Effector memory CD8-positive, alpha-beta T cell (primary cell): Measurements from ENCODE around the gene RAB43.
"Not testable (repeated sequence)": the region's sequence is repeated elsewhere in the genome, so short reads cannot be mapped to it uniquely, and the experiment has no call there.

Experiments used
- ATAC-seq: fragments of 150-1000 bp; cut with Tn5 transposase; replicated peaks from 2 replicates; pipeline ENCODE4 v1.10.0; 2021; ENCODE audit warnings: mild to moderate bottlenecking, moderate library complexity
- DNase-seq, 3 experiments: peaks; one replicate each; pipeline ENCODE4 v3.0.0; 2021
- H3K27ac Mint-ChIP-seq, 2 donors: one replicate each; pipeline ENCODE4 v1.8.0; 2022; ENCODE audit warnings: mild to moderate bottlenecking in 2 of 2, mixed read lengths in 2 of 2, moderate library complexity in 2 of 2
- H3K27me3 Mint-ChIP-seq, 2 donors: one replicate each; pipeline ENCODE4 v1.8.0; 2022; ENCODE audit warnings: mixed read lengths in 2 of 2
- H3K36me3 Mint-ChIP-seq: one replicate; pipeline ENCODE4 v1.8.0; 2022; ENCODE audit warnings: mild to moderate bottlenecking, moderate library complexity, mixed read lengths; ENCODE audit not compliant: insufficient read depth
- H3K4me1 Mint-ChIP-seq, 2 donors: one replicate each; pipeline ENCODE4 v1.8.0; 2022; ENCODE audit warnings: low read depth in 2 of 2, mixed read lengths in 2 of 2
- H3K4me3 Mint-ChIP-seq, 2 donors: one replicate each; pipeline ENCODE4 v1.8.0; 2022; ENCODE audit warnings: mild to moderate bottlenecking in 2 of 2, mixed read lengths in 2 of 2, moderate library complexity in 2 of 2
- H3K9me3 Mint-ChIP-seq, 2 donors: one replicate each; pipeline ENCODE4 v1.8.0; 2022; ENCODE audit warnings: mixed read lengths in 2 of 2

Gene RAB43

GRCh38 chr3:129100274-129100673 is 21.3 kb downstream of the RAB43 start:
- peak overlapping the region in 1 of 2 donors; percentile 14 for H3K27ac Mint-ChIP-seq

GRCh38 chr3:129095285-129095684 is 26.3 kb downstream of the RAB43 start:
- H3K4me1 Mint-ChIP-seq: peaks cover 20 to 25% of the 10 kb centered on the region in 2 donors

More at GRCh38 chr3:129100274-129100673, 21.3 kb downstream of the RAB43 start:
- Mint-ChIP-seq H3K36me3 (peaks cover 18% of the 10 kb centered on the region), H3K4me3 (no peak overlapping the region), H3K4me1 (peaks cover 44 to 61% of the 10 kb centered on the region in 2 donors), H3K27me3 (no peaks in the 10 kb centered on the region), H3K9me3 (no peaks in the 10 kb centered on the region)
- DNase-seq (no peak), ATAC-seq (no peak)

GRCh38 chr3:129088312-129088711 is 33.3 kb downstream of the RAB43 start:
- peaks cover 31% of the 10 kb centered on the region for H3K36me3 Mint-ChIP-seq
- ATAC-seq: not testable (repeated sequence)

More at GRCh38 chr3:129095285-129095684, 26.3 kb downstream of the RAB43 start:
- ATAC-seq (no peak), DNase-seq (no peak)
- Mint-ChIP-seq H3K27ac (peak overlapping the region in 1 of 2 donors; percentile 71), H3K36me3 (peaks cover 52% of the 10 kb centered on the region), H3K27me3 (no peaks in the 10 kb centered on the region), H3K9me3 (no peaks in the 10 kb centered on the region), H3K4me3 (no peak overlapping the region)

GRCh38 chr3:129087904-129088303 is 33.7 kb downstream of the RAB43 start:
- not testable (repeated sequence) for H3K4me1 Mint-ChIP-seq, H3K4me3 Mint-ChIP-seq, H3K9me3 Mint-ChIP-seq, H3K27me3 Mint-ChIP-seq, H3K27ac Mint-ChIP-seq, DNase-seq
- H3K36me3 Mint-ChIP-seq: peaks cover 27% of the 10 kb centered on the region
- peak; percentile 55 for ATAC-seq

More at GRCh38 chr3:129088312-129088711, 33.3 kb downstream of the RAB43 start:
- not testable (repeated sequence) for H3K27me3 Mint-ChIP-seq, DNase-seq, H3K27ac Mint-ChIP-seq, H3K9me3 Mint-ChIP-seq, H3K4me1 Mint-ChIP-seq, H3K4me3 Mint-ChIP-seq

- H3K27ac Mint-ChIP-seq: no peak overlapping the region
- ATAC-seq: no peak
- no peak for DNase-seq
- H3K4me1 Mint-ChIP-seq: peaks cover 0 to 3% of the 10 kb centered on the region in 2 donors
- H3K4me3 Mint-ChIP-seq: no peak overlapping the region
- no peaks in the 10 kb centered on the region for H3K9me3 Mint-ChIP-seq
- peaks cover 21% of the 10 kb centered on the region for H3K36me3 Mint-ChIP-seq
- H3K27me3 Mint-ChIP-seq: no peaks in the 10 kb centered on the region
Measured at GRCh38 chr3:129087138-129087702, 34.4 kb downstream of the RAB43 start.

- DNase-seq: no peak
- ATAC-seq: no peak
- Mint-ChIP-seq H3K9me3 (no peaks in the 10 kb centered on the region), H3K27ac (peak overlapping the region; percentile 62 to 79), H3K4me3 (no peak overlapping the region), H3K27me3 (no peaks in the 10 kb centered on the region), H3K36me3 (peaks cover 9% of the 10 kb centered on the region), H3K4me1 (peaks cover 0 to 4% of the 10 kb centered on the region in 2 donors)
Measured at GRCh38 chr3:129085818-129086217, 35.8 kb downstream of the RAB43 start.

GRCh38 chr3:129085165-129085715 is 36.4 kb downstream of the RAB43 start:
- Mint-ChIP-seq H3K36me3 (peaks cover 9% of the 10 kb centered on the region), H3K27ac (peak overlapping the region; percentile 35 to 79), H3K4me3 (no peak overlapping the region), H3K4me1 (peaks cover 0 to 4% of the 10 kb centered on the region in 2 donors), H3K9me3 (no peaks in the 10 kb centered on the region), H3K27me3 (no peaks in the 10 kb centered on the region)
- no peak for ATAC-seq
- no peak for DNase-seq

- Mint-ChIP-seq H3K4me1 (peaks cover 0 to 4% of the 10 kb centered on the region in 2 donors), H3K9me3 (no peaks in the 10 kb centered on the region), H3K27ac (no peak overlapping the region), H3K36me3 (peaks cover 9% of the 10 kb centered on the region), H3K27me3 (no peaks in the 10 kb centered on the region), H3K4me3 (no peak overlapping the region)
- no peak for DNase-seq
- no peak for ATAC-seq
Measured at GRCh38 chr3:129084501-129084900, 37.1 kb downstream of the RAB43 start.

- H3K36me3 Mint-ChIP-seq: peaks cover 9% of the 10 kb centered on the region
- H3K9me3 Mint-ChIP-seq: no peaks in the 10 kb centered on the region
- ATAC-seq: no peak
- H3K4me3 Mint-ChIP-seq: no peak overlapping the region
- no peak overlapping the region for H3K27ac Mint-ChIP-seq
- DNase-seq: no peak
- H3K4me1 Mint-ChIP-seq: peaks cover 0 to 4% of the 10 kb centered on the region in 2 donors
- no peaks in the 10 kb centered on the region for H3K27me3 Mint-ChIP-seq
Measured at GRCh38 chr3:129082026-129082425, 39.6 kb downstream of the RAB43 start.

- Mint-ChIP-seq H3K27ac (no peak overlapping the region), H3K4me1 (peaks cover 0 to 4% of the 10 kb centered on the region in 2 donors), H3K4me3 (no peak overlapping the region)
Measured at GRCh38 chr3:129081503-129081902, 40.1 kb downstream of the RAB43 start.

GRCh38 chr3:129078510-129078909 is 43.1 kb downstream of the RAB43 start:
- Mint-ChIP-seq H3K27me3 (no peaks in the 10 kb centered on the region), H3K4me1 (peaks cover 0 to 2% of the 10 kb centered on the region in 2 donors)

More at GRCh38 chr3:129081503-129081902, 40.1 kb downstream of the RAB43 start:
- no peaks in the 10 kb centered on the region for H3K27me3 Mint-ChIP-seq
- H3K36me3 Mint-ChIP-seq: peaks cover 9% of the 10 kb centered on the region
- ATAC-seq (no peak), DNase-seq (no peak)
- no peaks in the 10 kb centered on the region for H3K9me3 Mint-ChIP-seq

GRCh38 chr3:129077222-129077621 is 44.4 kb downstream of the RAB43 start:
- peaks cover 5 to 10% of the 10 kb centered on the region in 2 donors for H3K27me3 Mint-ChIP-seq
- no peak overlapping the region for H3K27ac Mint-ChIP-seq
- no peaks in the 10 kb centered on the region for H3K36me3 Mint-ChIP-seq
- H3K4me3 Mint-ChIP-seq: no peak overlapping the region
- no peaks in the 10 kb centered on the region for H3K9me3 Mint-ChIP-seq
- ATAC-seq: no peak
- H3K4me1 Mint-ChIP-seq: peaks cover 0 to 2% of the 10 kb centered on the region in 2 donors
- DNase-seq: no peak

More at GRCh38 chr3:129078510-129078909, 43.1 kb downstream of the RAB43 start:
- DNase-seq (no peak), ATAC-seq (no peak)
- Mint-ChIP-seq H3K4me3 (no peak overlapping the region), H3K27ac (peak overlapping the region in 1 of 2 donors; percentile 65), H3K36me3 (no peaks in the 10 kb centered on the region), H3K9me3 (no peaks in the 10 kb centered on the region)

- DNase-seq (no peak), ATAC-seq (no peak)
- Mint-ChIP-seq H3K9me3 (no peaks in the 10 kb centered on the region), H3K27me3 (peaks cover 15 to 30% of the 10 kb centered on the region in 2 donors), H3K27ac (no peak overlapping the region), H3K36me3 (peaks cover 7% of the 10 kb centered on the region), H3K4me1 (peaks cover 0 to 12% of the 10 kb centered on the region in 2 donors), H3K4me3 (no peak overlapping the region)
Measured at GRCh38 chr3:129070086-129070885, 51.3 kb downstream of the RAB43 start.
